ENCODE data around the gene DRC3. TPM values are rescaled to one million over a fixed set of nuclear protein-coding genes. Genes with fewer than 3 reads are reported as not detected.
A peak's percentile ranks its signal among the peaks of the same experiment; 100 is the strongest.

The DRC3 gene
- total RNA-seq, 1 experiment from 2014 or later, result 1.6 TPM

GRCh38 chr17:18038861-18039534, 66.3 kb downstream of the DRC3 start, which contains the start of the genes ATPAF2 and GID4:
Gene ATPAF2, minus strand, starts transcription at chr17:18039168. Its CDS starts 155 bp downstream, at chr17:18039013.
Gene GID4, plus strand, starts transcription at chr17:18039408. Its CDS starts 57 bp downstream, at chr17:18039465.
- Mint-ChIP-seq H3K36me3 (ENCODE audit: insufficient read depth, unreplicated experiment) (peaks cover 6% of the 10 kb centered on the region), H3K4me1 (ENCODE audit: low read depth, unreplicated experiment) (peaks cover 26% of the 10 kb centered on the region), H3K27ac (ENCODE audit: unreplicated experiment) (peak within 1 kb of the TSS; percentile 82), H3K4me3 (ENCODE audit: unreplicated experiment) (peak within 1 kb of the TSS; percentile 83), H3K27me3 (ENCODE audit: insufficient read depth, unreplicated experiment) (no peaks in the 10 kb centered on the region), H3K9me3 (ENCODE audit: unreplicated experiment) (no peaks in the 10 kb centered on the region)
- intact Hi-C loops (cut with micrococcal nuclease; ENCODE audit: unreplicated experiment), result loop anchor here (5.0 to 10.0 kb wide), 2 partner anchors 67 to 224 kb away; partner anchors contain the start of genes DRC3 and TOM1L2
- peaks cover 19% of the 10 kb centered on the region for H3K4me1 ChIP-seq
- ChIA-PET POLR2A (no interaction called here), CTCF (no interaction called here)
- no peaks in the 10 kb centered on the region for H3K9me3 ChIP-seq
- H3K36me3 ChIP-seq (ENCODE audit: control insufficient read depth, insufficient read depth, low read length), result no peaks in the 10 kb centered on the region
- TF ChIP-seq CTCF (IDR thresholded peaks at IDR 0.05; ENCODE audit: insufficient read depth in 1 of 2, low read depth in 1 of 2, low read length in 1 of 2, severe bottlenecking in 1 of 2, unreplicated experiment in 1 of 2), result peak in 1 of 2 experiments; percentile 29
- no TSS peak for BruUV-seq (replicated peaks)
- peak; percentile 99 to 100 for DNase-seq
- peak within 1 kb of the TSS; percentile 85 for H3K4me3 ChIP-seq (ENCODE audit: low read depth, low read length)
- no peaks in the 10 kb centered on the region for H3K27me3 ChIP-seq (replicated peaks; ENCODE audit: control insufficient read depth, insufficient read depth, low read length)

GRCh38 chr17:18039535-18040260, 67.0 kb downstream of the DRC3 start:
- Histone ChIP-seq H3K4me1 (peaks cover 19% of the 10 kb centered on the region), H3K9me3 (no peaks in the 10 kb centered on the region), H3K36me3 (ENCODE audit: control insufficient read depth, insufficient read depth, low read length) (no peaks in the 10 kb centered on the region), H3K4me3 (ENCODE audit: low read depth, low read length) (peak overlapping the region; percentile 85), H3K27me3 (replicated peaks; ENCODE audit: control insufficient read depth, insufficient read depth, low read length) (no peaks in the 10 kb centered on the region)
- CTCF ChIA-PET, result no interaction called here
- DNase-seq, result peak; percentile 59 to 65
- Mint-ChIP-seq H3K27ac (ENCODE audit: unreplicated experiment) (peak overlapping the region; percentile 82), H3K27me3 (ENCODE audit: insufficient read depth, unreplicated experiment) (no peaks in the 10 kb centered on the region), H3K4me3 (ENCODE audit: unreplicated experiment) (peak overlapping the region; percentile 83), H3K9me3 (ENCODE audit: unreplicated experiment) (no peaks in the 10 kb centered on the region), H3K4me1 (ENCODE audit: low read depth, unreplicated experiment) (peaks cover 26% of the 10 kb centered on the region), H3K36me3 (ENCODE audit: insufficient read depth, unreplicated experiment) (peaks cover 6% of the 10 kb centered on the region)
- TF ChIP-seq CTCF (IDR thresholded peaks at IDR 0.05; ENCODE audit: insufficient read depth in 1 of 2, low read depth in 1 of 2, low read length in 1 of 2, severe bottlenecking in 1 of 2, unreplicated experiment in 1 of 2), result no peak
- intact Hi-C loops (cut with micrococcal nuclease; ENCODE audit: unreplicated experiment), result loop anchor here (5.0 to 10.0 kb wide), 2 partner anchors 67 to 225 kb away; partner anchors contain the start of genes DRC3 and TOM1L2
- POLR2A ChIA-PET, result no interaction called here
- BruUV-seq (replicated peaks), result no TSS peak

- no TSS peak for BruUV-seq (replicated peaks)
- no peak for DNase-seq
- H3K36me3 ChIP-seq (ENCODE audit: control insufficient read depth, insufficient read depth, low read length), result no peaks in the 10 kb centered on the region; the same call in 1 of the 2 replicates
- Mint-ChIP-seq H3K27ac (ENCODE audit: unreplicated experiment) (peak overlapping the region; percentile 80), H3K4me1 (ENCODE audit: low read depth, unreplicated experiment) (peaks cover 26% of the 10 kb centered on the region), H3K36me3 (ENCODE audit: insufficient read depth, unreplicated experiment) (peaks cover 6% of the 10 kb centered on the region), H3K9me3 (ENCODE audit: unreplicated experiment) (no peaks in the 10 kb centered on the region), H3K27me3 (ENCODE audit: insufficient read depth, unreplicated experiment) (no peaks in the 10 kb centered on the region), H3K4me3 (ENCODE audit: unreplicated experiment) (peak overlapping the region; percentile 83)
- no peaks in the 10 kb centered on the region for H3K9me3 ChIP-seq
- ChIA-PET CTCF (interaction anchor here (0.6 kb wide), 1 partner anchor 10 kb away, joined by 5 read pairs; no protein-coding TSS in a partner anchor), POLR2A (no interaction called here)
- intact Hi-C loops (cut with micrococcal nuclease; ENCODE audit: unreplicated experiment), result no loop called here
- TF ChIP-seq CTCF (IDR thresholded peaks at IDR 0.05; ENCODE audit: insufficient read depth in 1 of 2, low read depth in 1 of 2, low read length in 1 of 2, severe bottlenecking in 1 of 2, unreplicated experiment in 1 of 2), result no peak
- peaks cover 19% of the 10 kb centered on the region for H3K4me1 ChIP-seq
- H3K4me3 ChIP-seq (ENCODE audit: low read depth, low read length), result peak overlapping the region; percentile 85
- no peaks in the 10 kb centered on the region for H3K27me3 ChIP-seq (replicated peaks; ENCODE audit: control insufficient read depth, insufficient read depth, low read length)
Measured at GRCh38 chr17:18040261-18040858, 67.7 kb downstream of the DRC3 start.

Data from Caco-2 (cell line).